ENCODE results near the gene MSH3.
"Not testable (repeated sequence)": the region's sequence is repeated elsewhere in the genome, so short reads cannot be mapped to it uniquely, and the experiment has no call there.

Gene MSH3

DNA sequence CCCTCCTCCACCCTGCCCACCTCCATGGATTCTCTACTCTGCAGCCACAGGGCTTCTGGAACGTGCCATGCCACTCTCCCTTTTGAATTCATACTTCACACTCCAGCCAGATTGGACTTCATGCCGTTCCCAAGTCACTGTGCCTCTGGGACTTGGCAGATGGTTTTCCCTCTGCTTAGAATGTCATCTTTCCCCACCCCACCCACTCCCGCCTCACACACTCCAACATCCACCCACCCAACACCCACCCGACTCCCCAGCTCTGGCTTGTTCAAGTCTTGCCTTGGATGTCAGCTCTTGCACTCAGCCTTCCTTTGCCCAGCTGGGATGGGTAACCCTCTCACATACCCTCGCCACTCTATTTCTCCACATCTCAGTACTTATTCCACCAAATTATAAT, 142.4 kb downstream of the MSH3 start:
- DNase-seq (ENCODE audit: low read depth in 2 of 2): no peak

DNA sequence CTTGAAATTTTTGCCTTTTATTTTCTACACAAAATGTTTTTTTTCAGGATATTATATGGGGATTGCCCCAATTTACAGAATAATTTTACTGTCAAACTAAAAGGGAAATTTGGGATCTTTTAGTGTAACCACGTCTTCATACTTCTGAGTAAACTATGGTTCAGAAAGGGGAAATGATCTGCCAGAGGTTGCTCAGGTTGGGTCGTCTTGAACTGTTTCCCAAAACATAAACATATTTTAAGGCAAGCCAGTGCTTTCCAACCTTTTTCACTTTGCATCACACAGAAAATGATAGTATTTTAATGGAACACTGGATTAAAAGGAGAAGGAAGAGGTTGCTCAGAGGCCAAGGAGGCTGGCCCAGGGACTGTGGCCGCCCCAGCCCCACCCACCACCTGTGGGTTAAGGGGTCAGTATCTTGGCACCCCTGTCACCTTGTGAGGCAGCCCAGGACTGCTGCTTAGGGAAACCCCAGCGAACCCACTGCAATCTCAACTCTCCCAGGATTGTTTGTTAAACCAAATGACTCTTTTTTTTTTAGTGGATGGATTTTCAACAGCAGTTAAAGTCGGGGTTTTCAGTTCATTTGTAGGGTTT, 143.1 kb downstream of the MSH3 start:
- DNase-seq (ENCODE audit: low read depth in 2 of 2): no peak

DNA sequence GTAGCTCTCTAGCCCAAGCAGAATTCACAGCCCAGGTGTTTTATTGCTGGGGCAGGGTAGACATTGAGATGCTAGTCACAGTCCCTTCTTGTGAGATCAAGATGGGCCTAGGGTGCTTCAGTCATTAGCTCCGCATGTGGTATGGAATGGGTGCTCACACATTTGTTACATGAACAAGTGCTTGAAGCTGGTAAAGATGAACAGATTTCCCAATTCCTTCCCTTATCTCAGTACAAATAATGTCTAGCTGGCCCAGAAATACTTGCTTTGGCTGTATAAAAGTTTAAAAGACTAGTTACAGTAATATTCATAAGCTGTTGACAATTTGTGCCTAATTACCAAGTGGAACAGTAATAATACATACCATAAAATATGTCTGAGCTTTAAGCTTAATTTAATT, 143.7 kb downstream of the MSH3 start:
- no peak for DNase-seq (ENCODE audit: low read depth in 2 of 2)

DNA sequence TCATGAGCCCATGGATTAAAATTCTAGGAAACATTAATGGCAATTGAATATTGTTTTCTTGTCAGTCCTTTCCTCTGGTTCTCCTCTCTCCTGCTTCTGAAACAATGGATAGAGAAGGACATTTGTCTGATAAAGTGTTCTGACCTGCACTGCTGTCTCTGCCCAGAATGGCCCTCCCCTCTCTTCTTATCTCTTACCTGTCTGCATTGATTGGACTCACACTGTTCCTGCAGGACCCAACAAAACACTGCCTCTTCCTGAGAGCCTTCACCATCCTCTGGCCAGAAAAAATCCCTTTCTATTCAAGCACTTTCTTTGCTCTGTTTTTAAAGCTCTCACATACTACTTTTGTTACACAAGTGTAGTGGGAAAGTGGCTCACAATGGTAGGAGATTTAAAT, 144.2 kb downstream of the MSH3 start:
- DNase-seq (ENCODE audit: low read depth in 2 of 2): no peak

DNA sequence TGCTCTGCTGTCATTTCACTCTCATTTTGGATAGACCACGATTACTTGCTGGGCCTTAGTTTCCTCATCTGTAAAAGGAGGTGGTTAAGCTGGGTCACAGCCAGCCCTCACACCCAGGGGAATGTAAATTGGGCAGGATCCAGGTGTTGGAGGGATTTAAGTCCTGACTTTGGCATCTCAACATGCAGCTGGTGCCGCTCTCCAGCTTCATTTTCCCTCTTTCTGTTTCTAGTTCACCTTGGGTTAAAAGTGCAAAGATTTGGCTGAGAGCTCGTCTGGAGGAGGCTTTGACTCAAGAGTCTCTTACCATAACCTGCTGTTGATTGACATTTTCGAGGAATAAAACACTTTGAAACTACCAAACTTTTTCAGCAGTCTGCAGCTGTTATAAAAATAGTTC, 144.6 kb downstream of the MSH3 start:
- DNase-seq (ENCODE audit: low read depth in 2 of 2): no peak

DNA sequence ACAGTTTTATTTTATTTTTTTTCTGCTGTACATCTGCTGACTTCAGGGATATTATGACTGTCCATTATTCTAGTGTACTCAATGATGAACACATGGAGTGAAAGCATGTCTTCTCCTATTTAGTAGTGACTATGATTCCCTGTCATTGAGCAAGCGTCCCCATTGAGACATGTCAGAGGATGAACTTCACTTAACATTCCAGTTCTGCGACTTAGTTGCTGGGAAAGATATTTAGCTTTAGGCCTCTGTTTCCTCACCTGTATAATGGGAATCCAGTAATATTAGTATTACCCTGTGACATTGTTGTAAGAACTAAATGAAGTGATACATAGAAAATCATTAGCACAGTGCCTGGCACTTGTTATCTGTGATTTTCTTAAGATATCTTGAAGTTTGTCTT, 145.1 kb downstream of the MSH3 start:
- DNase-seq (ENCODE audit: low read depth in 2 of 2): no peak

DNA sequence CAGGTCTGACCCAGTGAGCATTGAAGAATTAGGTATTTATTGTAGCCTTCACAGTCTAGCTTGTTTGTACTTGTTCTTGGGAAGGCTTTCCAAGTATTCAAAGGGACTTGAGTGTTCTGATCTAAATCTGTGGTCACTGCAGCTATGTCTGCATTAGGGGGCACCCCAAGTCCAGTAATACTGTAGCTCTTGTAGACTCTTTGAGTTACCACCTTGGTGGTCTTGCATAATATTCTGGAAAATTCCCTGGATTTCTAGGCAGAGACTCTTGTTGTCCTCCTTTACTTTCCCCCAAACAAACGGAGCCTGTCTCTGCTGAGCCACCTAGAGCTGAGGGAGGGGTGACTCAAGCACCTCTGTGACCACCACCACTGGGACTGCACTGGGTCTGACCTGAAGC, 149.9 kb downstream of the MSH3 start:
- no peak for DNase-seq (ENCODE audit: low read depth in 2 of 2)

DNA sequence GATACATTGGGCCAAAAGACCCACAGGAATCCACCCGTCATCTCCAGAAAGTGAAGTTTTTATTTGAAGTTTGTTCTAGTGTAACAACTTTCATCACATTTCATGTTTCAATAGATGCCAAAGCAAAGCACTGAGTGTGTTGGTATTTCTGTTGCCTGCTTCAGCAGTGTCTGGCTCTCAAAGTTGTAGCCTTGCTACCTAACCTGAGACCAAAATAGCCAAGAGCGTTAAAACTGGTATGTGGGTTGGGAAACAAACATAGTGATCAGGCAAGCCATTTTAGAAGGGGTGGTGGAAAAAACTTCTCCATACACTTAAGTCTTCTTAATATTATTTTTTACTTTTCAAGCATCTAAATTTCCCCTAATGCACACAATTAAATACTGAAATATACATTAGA, 150.6 kb downstream of the MSH3 start:
- no peak for DNase-seq (ENCODE audit: low read depth in 2 of 2)

DNA sequence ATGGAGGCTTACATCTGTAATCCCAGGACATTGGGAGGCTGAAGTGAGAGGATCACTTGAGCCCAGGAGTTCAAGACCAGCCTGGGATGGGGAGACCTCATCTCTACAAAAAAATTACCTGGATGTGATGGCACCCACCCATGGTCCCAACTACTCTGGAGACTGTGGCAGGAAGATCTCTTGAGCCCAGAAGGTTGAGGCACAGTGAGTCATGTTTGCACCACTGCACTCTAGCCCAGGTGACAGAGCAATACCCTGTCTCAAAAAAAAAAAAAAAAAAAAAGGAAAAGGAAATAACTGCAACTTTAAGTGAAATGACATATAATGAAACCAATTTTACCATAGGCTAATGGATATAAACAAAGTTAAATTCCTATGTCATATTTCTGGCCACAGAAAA, 152.5 kb downstream of the MSH3 start:
- no peak for DNase-seq (ENCODE audit: low read depth in 2 of 2)

DNA sequence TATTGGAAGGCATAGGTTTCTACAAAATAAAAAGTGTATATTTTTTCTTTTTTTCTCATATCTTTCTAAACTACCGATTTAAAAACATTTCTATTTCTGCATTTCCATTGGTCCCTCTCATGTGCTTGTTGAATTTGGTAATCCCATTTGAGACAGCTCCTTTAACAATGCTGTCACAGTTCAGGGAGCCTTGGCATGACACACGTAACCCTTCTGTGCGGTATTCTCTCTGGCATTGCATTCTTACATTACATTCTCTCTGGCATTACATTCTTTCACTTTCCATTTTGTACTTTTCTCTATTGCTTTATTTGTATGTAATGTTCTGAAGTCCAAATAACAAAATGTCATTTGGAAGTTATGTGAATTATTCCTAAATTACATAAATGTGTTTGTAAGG, 155.0 kb downstream of the MSH3 start:
- DNase-seq (ENCODE audit: low read depth in 2 of 2): no peak

DNA sequence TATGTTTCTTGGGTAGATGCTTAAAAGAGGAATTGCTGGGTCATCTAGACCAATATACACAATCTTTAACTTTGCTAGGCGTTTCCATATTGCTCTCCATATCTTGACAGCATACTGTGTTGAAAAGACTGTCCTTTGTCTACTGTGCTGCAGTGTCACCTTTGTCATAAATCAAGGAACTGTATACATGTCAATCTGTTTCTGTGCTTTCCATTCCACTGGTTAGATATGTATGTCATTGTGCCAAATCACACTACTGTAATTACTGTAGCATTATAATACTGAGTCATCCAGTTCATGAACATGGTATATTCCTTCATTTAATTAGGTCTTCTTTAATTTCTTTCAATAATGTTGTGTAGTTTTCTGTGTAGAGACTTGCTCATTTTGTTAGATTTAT, 156.0 kb downstream of the MSH3 start:
- no peak for DNase-seq (ENCODE audit: low read depth in 2 of 2)

DNA sequence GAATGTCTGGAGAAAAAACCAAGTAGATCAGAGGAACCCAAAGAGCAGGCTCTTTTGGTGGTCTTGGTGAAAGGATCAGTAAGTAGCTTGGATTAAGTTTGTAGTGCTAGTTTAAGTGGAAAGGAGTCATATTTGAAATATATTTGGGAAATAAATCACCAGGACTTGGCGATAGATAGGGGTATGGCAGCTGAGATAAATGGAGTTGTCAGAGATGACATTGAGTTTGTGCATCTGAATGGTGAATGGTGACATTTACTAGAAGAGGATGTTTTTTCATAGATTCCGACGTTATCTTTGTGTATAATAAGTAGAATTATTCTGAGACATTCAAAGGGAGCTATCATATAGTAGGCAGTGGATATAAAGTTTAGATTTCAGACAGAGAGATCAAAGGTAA, 162.1 kb downstream of the MSH3 start:
- DNase-seq (ENCODE audit: low read depth in 2 of 2): no peak

DNA sequence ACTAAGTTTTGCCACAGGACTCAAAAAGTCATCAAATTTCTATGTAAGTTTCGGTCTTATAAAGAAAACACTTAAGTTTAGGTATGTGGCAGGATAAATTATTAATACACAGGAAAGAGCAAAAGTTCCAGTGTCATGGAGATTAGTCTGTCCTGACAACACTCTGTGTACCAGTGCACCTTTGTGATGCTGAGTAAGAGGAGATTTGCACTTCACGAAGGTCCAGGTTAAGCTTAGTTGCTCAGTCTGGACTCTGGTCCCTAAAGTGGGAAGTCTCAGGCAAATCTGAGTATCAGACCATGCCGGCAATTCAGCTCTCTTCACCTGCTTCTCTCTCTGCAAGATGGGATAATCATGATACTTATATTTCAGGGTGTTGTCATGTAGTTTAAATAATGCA, 166.2 kb downstream of the MSH3 start:
- DNase-seq (ENCODE audit: low read depth in 2 of 2): no peak

DNA sequence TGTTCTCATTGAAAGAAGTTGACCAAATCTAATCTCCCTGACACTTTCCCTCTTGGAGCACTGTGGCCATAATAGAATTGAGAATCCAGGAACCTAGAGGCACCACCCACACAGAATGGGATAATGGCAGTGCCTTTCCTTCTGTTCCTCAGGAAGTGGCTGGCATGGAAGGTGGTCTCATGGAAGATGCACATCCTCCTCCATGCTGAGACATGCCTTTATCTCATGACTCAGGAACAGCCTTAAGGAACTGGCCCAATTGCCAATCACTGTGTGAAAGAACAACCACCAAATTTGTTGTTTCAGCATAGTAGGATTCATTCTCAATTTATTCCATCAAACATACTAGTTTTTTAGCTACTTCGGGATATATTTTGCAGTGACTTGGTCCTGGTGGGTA, 168.2 kb downstream of the MSH3 start:
- DNase-seq (ENCODE audit: low read depth in 2 of 2): no peak

DNA sequence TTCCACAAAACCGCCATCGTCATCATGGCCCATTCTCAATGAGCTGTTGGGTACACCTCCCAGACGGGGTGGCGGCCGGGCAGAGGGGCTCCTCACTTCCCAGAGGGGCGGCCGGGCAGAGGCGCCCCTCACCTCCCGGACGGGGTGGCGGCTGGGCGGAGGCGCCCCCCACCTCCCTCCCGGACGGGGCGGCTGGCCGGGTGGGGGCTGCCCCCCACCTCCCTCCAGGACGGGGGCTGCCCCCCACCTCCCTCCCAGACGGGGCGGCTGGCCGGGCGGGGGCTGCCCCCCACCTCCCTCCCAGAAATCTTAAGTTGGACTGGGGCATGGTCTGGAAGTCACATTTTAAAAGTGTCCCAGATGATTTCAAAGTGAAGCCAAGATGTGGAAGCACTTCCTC, 169.7 kb downstream of the MSH3 start:
- not testable (repeated sequence) for DNase-seq (ENCODE audit: low read depth in 2 of 2)

DNA sequence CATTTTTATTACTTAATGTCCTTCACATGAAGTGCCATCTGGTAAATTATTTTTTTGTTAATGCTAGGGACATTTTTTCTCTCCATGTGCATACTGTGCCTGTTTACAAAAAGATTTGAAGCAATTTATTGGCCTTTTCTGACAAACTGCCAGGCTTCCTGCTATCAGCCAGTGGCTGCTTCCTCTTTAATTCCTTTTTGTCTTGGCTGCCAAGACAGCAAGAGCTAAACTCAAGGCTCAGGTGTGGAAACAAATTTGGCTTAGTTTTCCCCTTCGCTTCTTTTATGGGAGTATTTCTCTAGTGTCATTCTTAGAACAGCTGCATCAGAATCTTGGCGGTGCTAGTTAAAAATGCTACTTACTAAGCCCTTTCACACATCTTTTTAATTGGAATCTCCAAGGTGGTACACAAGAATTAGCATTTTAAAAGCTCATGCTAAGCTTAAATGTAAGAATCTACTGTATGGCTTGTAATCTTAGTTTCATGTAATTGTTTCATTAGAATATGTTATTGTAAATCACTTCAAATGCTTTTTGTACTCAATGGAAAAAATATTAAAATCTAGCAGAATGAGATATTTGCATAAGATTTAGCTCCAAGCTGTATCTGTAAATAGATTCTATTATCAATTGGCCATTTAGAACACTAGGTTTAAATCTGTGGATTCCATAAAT, 171.5 kb downstream of the MSH3 start:
- no peak for DNase-seq (ENCODE audit: low read depth in 2 of 2)

DNA sequence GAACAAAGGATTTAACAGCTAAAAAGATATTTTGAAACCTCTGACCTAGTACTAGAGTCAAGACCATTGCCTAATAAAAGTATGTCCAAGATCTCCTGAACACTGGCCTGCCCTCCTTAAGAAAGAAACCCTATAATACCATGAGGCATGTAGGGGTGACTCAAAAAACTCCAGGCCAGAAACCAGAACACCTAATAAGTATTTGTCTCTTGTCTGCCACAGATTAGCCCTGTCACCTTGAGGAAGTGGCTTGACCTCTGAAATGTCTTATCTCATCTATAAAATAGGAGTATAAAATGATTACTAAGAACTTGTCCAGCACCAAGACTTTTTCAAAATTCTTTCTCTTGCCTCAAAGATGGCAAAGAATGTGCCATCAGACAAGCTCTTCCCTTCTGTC, 180.3 kb downstream of the MSH3 start:
- no peak for DNase-seq (ENCODE audit: low read depth in 2 of 2)

DNA sequence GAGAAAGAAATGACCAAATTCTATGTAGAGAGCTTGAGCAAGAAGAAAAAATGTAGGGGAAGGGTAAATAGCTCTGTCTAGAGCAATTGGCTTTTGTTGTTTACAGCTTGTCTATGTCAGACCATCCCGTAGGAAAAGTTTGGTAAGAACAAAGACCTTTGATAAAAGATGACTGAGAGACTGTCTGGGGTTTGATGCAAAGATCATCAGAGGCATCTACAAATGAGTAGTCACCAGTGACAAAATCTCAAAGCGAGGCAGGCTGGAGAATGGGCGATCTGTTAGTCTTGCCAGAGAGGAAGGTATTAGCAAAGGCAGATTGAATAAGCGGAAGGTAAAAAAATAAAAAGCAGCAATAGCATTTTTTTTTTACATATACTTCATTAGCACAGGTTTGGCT, 180.7 kb downstream of the MSH3 start:
- DNase-seq (ENCODE audit: low read depth in 2 of 2): no peak

DNA sequence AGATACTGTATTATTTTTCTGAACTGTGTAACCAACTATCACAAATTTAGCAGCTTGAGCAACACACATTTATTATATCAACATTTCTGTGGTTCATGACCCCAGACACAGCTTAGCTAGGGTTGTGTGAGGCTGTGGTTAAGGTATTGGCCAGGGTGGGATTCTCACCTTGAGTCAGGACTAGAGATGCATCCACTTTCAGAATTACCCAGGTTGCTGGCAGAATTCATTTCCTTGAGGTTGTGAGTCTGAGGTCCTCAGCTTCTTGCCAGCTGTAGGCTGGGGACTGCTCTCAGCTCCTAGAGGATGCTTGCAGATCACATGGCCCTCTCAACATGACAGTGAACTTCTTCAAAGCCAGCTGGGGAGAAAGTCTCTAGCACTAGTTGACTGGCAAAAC, 183.2 kb downstream of the MSH3 start:
- peak; percentile 27 to 32 for DNase-seq (ENCODE audit: low read depth in 2 of 2)

DNA sequence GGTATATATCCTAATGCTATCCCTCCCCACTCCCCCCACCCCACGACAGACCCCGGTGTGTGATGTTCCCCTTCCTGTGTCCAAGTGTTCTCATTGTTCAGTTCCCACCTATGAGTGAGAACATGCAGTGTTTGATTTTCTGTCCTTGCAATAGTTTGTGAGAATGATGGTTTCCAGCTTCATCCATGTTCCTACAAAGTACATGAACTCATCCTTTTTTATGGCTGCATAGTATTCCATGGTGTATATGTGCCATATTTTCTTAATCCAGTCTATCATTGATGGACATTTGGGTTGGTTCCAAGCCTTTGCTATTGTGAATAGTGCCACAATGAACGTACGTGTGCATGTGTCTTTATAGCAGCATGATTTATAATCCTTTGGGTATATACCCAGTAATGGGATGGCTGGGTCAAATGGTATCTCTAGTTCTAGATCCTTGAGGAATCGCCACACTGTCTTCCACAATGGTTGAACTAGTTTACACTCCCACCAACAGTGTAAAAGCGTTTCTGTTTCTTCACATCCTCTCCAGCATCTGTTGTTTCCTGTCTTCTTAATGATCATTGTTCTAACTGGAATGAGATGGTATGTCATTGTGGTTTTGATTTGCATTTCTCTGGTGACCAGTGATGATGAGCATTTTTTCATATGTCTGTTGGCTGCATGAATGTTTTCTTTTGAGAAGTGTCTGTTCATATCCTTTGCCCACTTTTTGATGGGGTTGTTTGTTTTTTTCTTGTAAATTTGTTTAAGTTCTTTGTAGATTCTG, 186.8 kb downstream of the MSH3 start:
- DNase-seq (ENCODE audit: low read depth in 2 of 2): not testable (repeated sequence)

DNA sequence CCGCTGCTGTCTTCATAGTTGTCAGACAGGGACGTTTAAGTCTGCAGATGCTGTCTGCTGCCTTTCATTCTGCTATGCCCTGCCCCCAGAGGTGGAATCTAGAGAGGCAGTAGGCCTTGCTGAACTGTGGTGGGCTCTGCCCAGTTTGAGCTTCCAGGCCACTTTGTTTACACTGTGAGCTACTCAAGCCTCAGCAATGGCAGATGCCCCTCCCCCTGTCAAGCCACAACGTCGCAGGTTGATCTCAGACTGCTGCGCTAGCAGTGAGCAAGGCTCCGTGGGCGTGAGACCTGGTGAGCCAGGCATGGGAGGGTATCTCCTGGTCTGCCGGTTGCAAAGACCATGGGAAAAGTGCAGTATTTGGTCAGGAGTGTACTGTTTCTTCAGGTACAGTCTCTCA, 192.0 kb downstream of the MSH3 start:
- DNase-seq (ENCODE audit: low read depth in 2 of 2): not testable (repeated sequence)

DNA sequence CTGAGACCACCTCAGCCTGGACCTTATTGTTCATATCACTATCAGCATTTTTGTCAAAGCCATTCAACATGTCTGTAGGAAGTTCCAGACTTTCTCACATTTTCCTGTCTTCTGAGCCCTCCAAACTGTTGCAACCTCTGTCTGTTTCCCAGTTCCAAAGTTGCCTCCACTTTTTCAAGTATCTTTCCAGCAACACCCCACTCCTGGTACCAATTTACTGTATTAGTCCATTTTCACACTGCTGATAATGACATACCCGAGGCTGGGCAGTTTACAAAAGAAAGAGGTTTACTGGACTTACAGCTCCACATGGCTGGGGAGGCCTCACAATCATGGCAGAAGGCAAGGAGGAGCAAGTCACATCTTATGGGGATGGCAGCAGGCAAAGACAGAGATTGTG, 195.7 kb downstream of the MSH3 start:
- not testable (repeated sequence) for DNase-seq (ENCODE audit: low read depth in 2 of 2)
